ENCODE results near the gene EFNA3.

The EFNA3 gene

GRCh38 chr1:155084722-155085503, 6.3 kb downstream of the EFNA3 start:
- DNase-seq (ENCODE audit: low read depth in 1 of 2, low spot score in 1 of 2) = peak; percentile 94 to 97
- in situ Hi-C loops (cut with HindIII; ENCODE audit: low pct_unique_long_range_greater_than_20kb, low sequenced_read_pairs) = no loop called here
- no peak for TF ChIP-seq JUND (IDR thresholded peaks at IDR 0.05; ENCODE audit: low read depth)

- in situ Hi-C loops (cut with HindIII; ENCODE audit: low pct_unique_long_range_greater_than_20kb, low sequenced_read_pairs) = no loop called here
- TF ChIP-seq JUND (IDR thresholded peaks at IDR 0.05; ENCODE audit: low read depth) = no peak
- DNase-seq (ENCODE audit: low read depth in 1 of 2, low spot score in 1 of 2) = peak; percentile 66 to 90
These were observed 7.0 kb downstream of the EFNA3 start for GRCh38 chr1:155085504-155086127.

- TF ChIP-seq JUND (IDR thresholded peaks at IDR 0.05; ENCODE audit: low read depth) = no peak
- in situ Hi-C loops (cut with HindIII; ENCODE audit: low pct_unique_long_range_greater_than_20kb, low sequenced_read_pairs) = no loop called here
- DNase-seq (ENCODE audit: low read depth in 1 of 2, low spot score in 1 of 2) = peak; percentile 54 to 69
These were observed 7.6 kb downstream of the EFNA3 start for GRCh38 chr1:155086128-155086741.

- TF ChIP-seq JUND (IDR thresholded peaks at IDR 0.05; ENCODE audit: low read depth) = no peak
- in situ Hi-C loops (cut with HindIII; ENCODE audit: low pct_unique_long_range_greater_than_20kb, low sequenced_read_pairs) = no loop called here
- DNase-seq (ENCODE audit: low read depth in 1 of 2, low spot score in 1 of 2) = no peak
These were observed 8.4 kb downstream of the EFNA3 start for GRCh38 chr1:155086856-155087535.

GRCh38 chr1:155091071-155092051, 12.7 kb downstream of the EFNA3 start:
- in situ Hi-C loops (cut with HindIII; ENCODE audit: low pct_unique_long_range_greater_than_20kb, low sequenced_read_pairs) = no loop called here
- no peak for TF ChIP-seq JUND (IDR thresholded peaks at IDR 0.05; ENCODE audit: low read depth)
- peak; percentile 46 to 81 for DNase-seq (ENCODE audit: low read depth in 1 of 2, low spot score in 1 of 2)

- no peak for TF ChIP-seq JUND (IDR thresholded peaks at IDR 0.05; ENCODE audit: low read depth)
- in situ Hi-C loops (cut with HindIII; ENCODE audit: low pct_unique_long_range_greater_than_20kb, low sequenced_read_pairs) = no loop called here
- no peak for DNase-seq (ENCODE audit: low read depth in 1 of 2, low spot score in 1 of 2)
These were observed 13.5 kb downstream of the EFNA3 start for GRCh38 chr1:155092131-155092530.

GRCh38 chr1:155092641-155093040, 14.0 kb downstream of the EFNA3 start:
- no peak for DNase-seq (ENCODE audit: low read depth in 1 of 2, low spot score in 1 of 2)
- no peak for TF ChIP-seq JUND (IDR thresholded peaks at IDR 0.05; ENCODE audit: low read depth)
- in situ Hi-C loops (cut with HindIII; ENCODE audit: low pct_unique_long_range_greater_than_20kb, low sequenced_read_pairs) = no loop called here

- in situ Hi-C loops (cut with HindIII; ENCODE audit: low pct_unique_long_range_greater_than_20kb, low sequenced_read_pairs) = no loop called here
- peak in 1 of 2 experiments; percentile 77 for DNase-seq (ENCODE audit: low read depth in 1 of 2, low spot score in 1 of 2)
- no peak for TF ChIP-seq JUND (IDR thresholded peaks at IDR 0.05; ENCODE audit: low read depth)
These were observed 15.4 kb downstream of the EFNA3 start for GRCh38 chr1:155093911-155094621.

GRCh38 chr1:155094622-155094948, 15.9 kb downstream of the EFNA3 start:
- in situ Hi-C loops (cut with HindIII; ENCODE audit: low pct_unique_long_range_greater_than_20kb, low sequenced_read_pairs) = no loop called here
- no peak for TF ChIP-seq JUND (IDR thresholded peaks at IDR 0.05; ENCODE audit: low read depth)

GRCh38 chr1:155099331-155099730, 20.7 kb downstream of the EFNA3 start:
- TF ChIP-seq JUND (IDR thresholded peaks at IDR 0.05; ENCODE audit: low read depth) = no peak
- no peak for DNase-seq (ENCODE audit: low read depth in 1 of 2, low spot score in 1 of 2)
- in situ Hi-C loops (cut with HindIII; ENCODE audit: low pct_unique_long_range_greater_than_20kb, low sequenced_read_pairs) = no loop called here

More at GRCh38 chr1:155094622-155094948, 15.9 kb downstream of the EFNA3 start:
- DNase-seq (ENCODE audit: low read depth in 1 of 2, low spot score in 1 of 2) = no peak

GRCh38 chr1:155103325-155103724, 24.7 kb downstream of the EFNA3 start:
- in situ Hi-C loops (cut with HindIII; ENCODE audit: low pct_unique_long_range_greater_than_20kb, low sequenced_read_pairs) = no loop called here
- TF ChIP-seq JUND (IDR thresholded peaks at IDR 0.05; ENCODE audit: low read depth) = no peak
- no peak for DNase-seq (ENCODE audit: low read depth in 1 of 2, low spot score in 1 of 2)
